GM12875 (cell line): Measurements from ENCODE around the gene TMEM182.

ENCODE experiments used
- H3K4me3 ChIP-seq: one replicate; pipeline ENCODE4 v1.5.1; 2011; ENCODE audit warnings: low read depth, low read length, control low read depth
- CTCF ChIP-seq: IDR thresholded peaks from 2 replicates; pipeline ENCODE4 v1.5.1; 2011; ENCODE audit warnings: low read depth, mild to moderate bottlenecking, control low read depth, inconsistent platforms, low read length, moderate library complexity, borderline replicate concordance; ENCODE audit not compliant: insufficient read depth

The TMEM182 gene

GRCh38 chr2:102789349-102790090, 27.7 kb downstream of the TMEM182 start:
- no peak overlapping the region for H3K4me3 ChIP-seq
- no peak for TF ChIP-seq CTCF

GRCh38 chr2:102790091-102790455, 28.2 kb downstream of the TMEM182 start:
- H3K4me3 ChIP-seq = no peak overlapping the region
- TF ChIP-seq CTCF = no peak

GRCh38 chr2:102792568-102793208, 30.9 kb downstream of the TMEM182 start:
- no peak for TF ChIP-seq CTCF
- no peak overlapping the region for H3K4me3 ChIP-seq

GRCh38 chr2:102795641-102796040, 33.8 kb downstream of the TMEM182 start:
- TF ChIP-seq CTCF = no peak
- H3K4me3 ChIP-seq = no peak overlapping the region

GRCh38 chr2:102796337-102796736, 34.5 kb downstream of the TMEM182 start:
- H3K4me3 ChIP-seq = no peak overlapping the region
- TF ChIP-seq CTCF = no peak

- H3K4me3 ChIP-seq = no peak overlapping the region
- TF ChIP-seq CTCF = no peak
Measured at GRCh38 chr2:102797486-102797885, 35.7 kb downstream of the TMEM182 start.

- no peak for TF ChIP-seq CTCF
- no peak overlapping the region for H3K4me3 ChIP-seq
Measured at GRCh38 chr2:102798181-102798580, 36.4 kb downstream of the TMEM182 start.
